SK-N-SH (cell line): Measurements from ENCODE around the gene COL9A3. TPM values are rescaled to one million over a fixed set of nuclear protein-coding genes. Genes with fewer than 3 reads are reported as not detected.

Experiments
- CTCF ChIA-PET: fragments of 300-600, 350-600 bp; formaldehyde crosslinking; extraction: SDS; loops from one replicate; lab custom pipeline; 2021; lab: Yijun Ruan, JAX
- POLR2A ChIA-PET: fragments of 350-600 bp; sonication (Branson Sonifier 250); formaldehyde crosslinking; extraction: SDS; loops from one replicate; lab custom pipeline; 2020; ENCODE audit warnings: antibody characterized with exemption, inconsistent platforms; lab: Yijun Ruan, JAX
- DNase-seq: peaks from one replicate; pipeline ENCODE4 v3.0.0; 2012
- H2AFZ ChIP-seq: fragments of 200-600 bp; sonication (generic); 2 replicates; pipeline ENCODE4 v1.8.1; 2016; ENCODE audit warnings: antibody characterized with exemption, mild to moderate bottlenecking, low read depth
- H3F3A ChIP-seq: fragments of 200-600 bp; sonication (generic); replicated peaks from 2 replicates; pipeline ENCODE3; 2016; ENCODE audit warnings: antibody characterized with exemption, mild to moderate bottlenecking; ENCODE audit not compliant: insufficient read depth
- H3K27ac ChIP-seq, 2 experiments: fragments of 200-500 bp in 1 of 2; fragments of 200-600 bp in 1 of 2; sonication (Bioruptor generic) in 1 of 2; sonication (generic), shearing (Covaris generic) in 1 of 2; 2 replicates each; pipeline versions ENCODE4 v1.5.1 to v1.6.1; 2014 to 2016; ENCODE audit warnings: low read depth in 2 of 2, inconsistent platforms in 1 of 2, low read length in 1 of 2, mild to moderate bottlenecking in 1 of 2, mixed read lengths in 1 of 2
- H3K27me3 ChIP-seq: fragments of 200-600 bp; sonication (generic), shearing (Covaris generic); 2 replicates; pipeline ENCODE4 v1.6.1; 2016; ENCODE audit warnings: mixed run types; ENCODE audit not compliant: insufficient read depth
- H3K36me3 ChIP-seq, 2 experiments: fragments of 200-500 bp in 1 of 2; fragments of 200-600 bp in 1 of 2; sonication (Bioruptor generic) in 1 of 2; sonication (generic) in 1 of 2; replicated peaks in 1 of 2; 2 replicates each; pipeline versions ENCODE3 to v1.5.1; 2014 to 2016; ENCODE audit warnings: low read length in 1 of 2, mild to moderate bottlenecking in 1 of 2; ENCODE audit not compliant: insufficient read depth in 2 of 2, control insufficient read depth in 1 of 2
- H3K4me1 ChIP-seq, 2 experiments: fragments of 200-500 bp in 1 of 2; fragments of 200-600 bp in 1 of 2; sonication (Bioruptor generic) in 1 of 2; sonication (generic), shearing (Covaris generic) in 1 of 2; 2 replicates each; pipeline versions ENCODE4 v1.5.1 to v1.6.1; 2014 to 2016; ENCODE audit warnings: low read depth in 1 of 2, low read length in 1 of 2, mixed run types in 1 of 2; ENCODE audit not compliant: insufficient read depth in 2 of 2, control insufficient read depth in 1 of 2
- H3K4me2 ChIP-seq: fragments of 200-600 bp; sonication (generic), shearing (Covaris generic); 2 replicates; pipeline ENCODE4 v1.6.1; 2017; ENCODE audit warnings: mixed run types
- H3K4me3 ChIP-seq, 2 experiments: fragments of 200-500 bp in 1 of 2; fragments of 200-600 bp in 1 of 2; sonication (Bioruptor generic) in 1 of 2; sonication (generic), shearing (Covaris generic) in 1 of 2; 2 replicates each; pipeline versions ENCODE4 v1.5.1 to v1.8.1; 2014 to 2016; ENCODE audit warnings: low read depth in 2 of 2, inconsistent platforms in 1 of 2, low read length in 1 of 2, mild to moderate bottlenecking in 1 of 2, mixed read lengths in 1 of 2, moderate library complexity in 1 of 2
- H3K79me2 ChIP-seq: fragments of 200-600 bp; sonication (generic); 2 replicates; pipeline ENCODE4 v1.8.1; 2017; ENCODE audit warnings: mild to moderate bottlenecking; ENCODE audit not compliant: insufficient read depth
- H3K9ac ChIP-seq: fragments of 200-600 bp; sonication (generic); 2 replicates; pipeline ENCODE4 v1.6.1; 2017; ENCODE audit warnings: mixed run types
- H3K9me2 ChIP-seq: fragments of 200-600 bp; sonication (generic); 2 replicates; pipeline ENCODE4 v1.6.1; 2017; ENCODE audit warnings: mixed run types
- H3K9me3 ChIP-seq: fragments of 200-600 bp; sonication (generic); 2 replicates; pipeline ENCODE4 v1.6.1; 2017; ENCODE audit warnings: mixed run types, mild to moderate bottlenecking, moderate library complexity
- H4K20me1 ChIP-seq: fragments of 200-600 bp; sonication (generic); 2 replicates; pipeline ENCODE4 v1.6.1; 2017; ENCODE audit warnings: mild to moderate bottlenecking, mixed run types; ENCODE audit not compliant: insufficient read depth
- EP300 ChIP-seq, 2 experiments: IDR thresholded peaks; 2 replicates each; pipeline versions ENCODE4 v1.4.0 to v1.6.1; 2012; ENCODE audit warnings: borderline replicate concordance in 1 of 2, low read depth in 1 of 2, low read length in 1 of 2
- FOXJ3 ChIP-seq: sonication (generic); formaldehyde crosslinking; IDR thresholded peaks from 2 replicates; pipeline ENCODE4 v1.5.1; 2020; ENCODE audit warnings: mild to moderate bottlenecking, missing genetic modification reagents
- GABPA ChIP-seq: IDR thresholded peaks from 2 replicates; pipeline ENCODE4 v1.4.0; 2012; ENCODE audit warnings: low read depth, mild to moderate bottlenecking
- GATA2 ChIP-seq: sonication (generic); formaldehyde crosslinking; IDR thresholded peaks from 2 replicates; pipeline ENCODE4 v1.5.0; 2020; ENCODE audit warnings: mild to moderate bottlenecking, missing genetic modification reagents
- IRF3 ChIP-seq: fragments of 150-350 bp; IDR thresholded peaks from 2 replicates; pipeline ENCODE4 v1.6.1; 2016; ENCODE audit warnings: mild to moderate bottlenecking, low read depth, low read length
- JUND ChIP-seq: IDR thresholded peaks from 2 replicates; pipeline ENCODE4 v1.4.0; 2012
- MAX ChIP-seq: IDR thresholded peaks from 2 replicates; pipeline ENCODE4 v1.4.0; 2012; ENCODE audit warnings: low read depth
- RCOR1 ChIP-seq: fragments of 150-350 bp; IDR thresholded peaks from 2 replicates; pipeline ENCODE4 v1.6.1; 2017; ENCODE audit warnings: antibody characterized with exemption, low read length
- RXRA ChIP-seq: IDR thresholded peaks from 2 replicates; pipeline ENCODE4 v1.4.0; 2012; ENCODE audit warnings: low read depth, mild to moderate bottlenecking, borderline replicate concordance
- SIN3A ChIP-seq: IDR thresholded peaks from 2 replicates; pipeline ENCODE4 v1.6.1; 2012; ENCODE audit warnings: low read depth, mild to moderate bottlenecking, low read length, moderate library complexity, borderline replicate concordance
- TCF12 ChIP-seq: IDR thresholded peaks from 2 replicates; pipeline ENCODE4 v1.4.0; 2012
- TEAD4 ChIP-seq: IDR thresholded peaks from 2 replicates; pipeline ENCODE4 v1.4.0; 2012; ENCODE audit warnings: mild to moderate bottlenecking, borderline replicate concordance; ENCODE audit not compliant: insufficient read depth
- USF1 ChIP-seq: IDR thresholded peaks from 2 replicates; pipeline ENCODE4 v1.4.0; 2012; ENCODE audit warnings: low read depth, borderline replicate concordance
- USF2 ChIP-seq: fragments of 150-350 bp; IDR thresholded peaks from 2 replicates; pipeline ENCODE4 v1.6.1; 2017; ENCODE audit warnings: antibody characterized with exemption, low read length, low read depth, borderline replicate concordance
- YY1 ChIP-seq: IDR thresholded peaks from 2 replicates; pipeline ENCODE4 v1.4.0; 2012; ENCODE audit warnings: low read depth, mild to moderate bottlenecking
- WGBS: methylation state at CpG from one replicate; pipeline ENCODE4 v1.1.6; 2017; ENCODE audit warnings: low lambda C conversion rate; 5-methylcytosine and 5-hydroxymethylcytosine counted together
- polyA plus RNA-seq, 3 experiments: library from polyadenylated mRNA; depleted of rRNA; stranded (reverse); fragments of >200 nt; gene quantifications; 2 replicates each; pipeline ENCODE4 v1.2.3, GENCODE V29; 2012

The COL9A3 gene
- polyA plus RNA-seq, 1 of the 3 experiments (the other 2 are of a cell fraction) = 2.5 TPM

GRCh38 chr20:62811720-62812119, 5.1 kb upstream of the COL9A3 start:
- no peak overlapping the region for H3K9ac ChIP-seq
- no peak overlapping the region for H3K4me3 ChIP-seq
- H3K9me2 ChIP-seq = no peaks in the 10 kb centered on the region
- DNase-seq = no peak
- H3K79me2 ChIP-seq = peaks cover 15% of the 10 kb centered on the region
- H3K27me3 ChIP-seq = no peaks in the 10 kb centered on the region
- H3K27ac ChIP-seq = no peak overlapping the region
- H3K36me3 ChIP-seq = peaks cover 12 to 53% of the 10 kb centered on the region in 2 experiments
- no peaks in the 10 kb centered on the region for H3K9me3 ChIP-seq
- peaks cover 22% of the 10 kb centered on the region for H4K20me1 ChIP-seq
- WGBS = 100% methylated on average over 3 of the region's 10 CpGs
- TF ChIP-seq EP300 (IDR thresholded peaks at IDR 0.05; ENCODE audit: borderline replicate concordance in 1 of 2, low read depth in 1 of 2, low read length in 1 of 2) (no peak), TCF12 (no peak), GABPA (no peak), RCOR1 (no peak), USF1 (no peak), IRF3 (no peak), TEAD4 (no peak), RXRA (no peak), FOXJ3 (no peak), MAX (no peak)
- H3K4me2 ChIP-seq = no peak overlapping the region
- H2AFZ ChIP-seq = no peak overlapping the region
- POLR2A ChIA-PET = no interaction called here
- peaks cover 4 to 29% of the 10 kb centered on the region in 2 experiments; a peak in 1 of 4 replicates for H3K4me1 ChIP-seq
- H3F3A ChIP-seq = no peaks in the 10 kb centered on the region
- CTCF ChIA-PET = interaction anchor here (0.8 to 5.2 kb wide), 2 partner anchors 20 to 402 kb away, joined by 5 to 34 read pairs; no protein-coding TSS in a partner anchor

- Histone ChIP-seq H2AFZ (no peak overlapping the region), H3K9me3 (no peaks in the 10 kb centered on the region), H3K36me3 (peaks cover 12 to 53% of the 10 kb centered on the region in 2 experiments), H3F3A (no peaks in the 10 kb centered on the region), H3K9ac (no peak overlapping the region), H3K79me2 (peaks cover 8% of the 10 kb centered on the region; the same call in 1 of the 2 replicates), H3K9me2 (no peaks in the 10 kb centered on the region), H3K4me1 (peaks cover 4 to 25% of the 10 kb centered on the region in 2 experiments; a peak in 1 of 4 replicates), H4K20me1 (peaks cover 15% of the 10 kb centered on the region), H3K4me3 (no peak overlapping the region), H3K27ac (no peak overlapping the region), H3K4me2 (no peak overlapping the region), H3K27me3 (no peaks in the 10 kb centered on the region)
- WGBS = 95% methylated on average over 29 of the region's 43 CpGs
- ChIA-PET POLR2A (no interaction called here), CTCF (no interaction called here)
- no peak for DNase-seq
- no peak for TF ChIP-seq YY1
- TF ChIP-seq GATA2 (CRISPR knock-in tag) = no peak
- TF ChIP-seq JUND = no peak
- TF ChIP-seq TCF12 = no peak
- no peak for TF ChIP-seq USF1
- TF ChIP-seq SIN3A = no peak
- no peak for TF ChIP-seq USF2
- no peak for TF ChIP-seq IRF3
Observed at GRCh38 chr20:62812181-62812906, 4.5 kb upstream of the COL9A3 start.
